Mammary epithelial cell (primary cell): ENCODE measurements around the gene LMOD2.

Experiments
- EZH2 ChIP-seq: IDR thresholded peaks from 2 replicates; pipeline ENCODE4 v1.6.1; 2012; ENCODE audit warnings: low read length, inconsistent platforms, borderline replicate concordance
- TF ChIP-seq, protein P1 (sequence below), 2 donors: IDR thresholded peaks in 1 of 2; conservative IDR thresholded peaks in 1 of 2; 2 replicates each; pipeline ENCODE4 v1.5.1; 2011 to 2012; ENCODE audit warnings: inconsistent platforms in 2 of 2, low read length in 2 of 2, mild to moderate bottlenecking in 2 of 2, control low read depth in 1 of 2, low read depth in 1 of 2; ENCODE audit not compliant: insufficient read depth in 1 of 2; ENCODE audit errors: extremely low read depth in 1 of 2

DNA sequence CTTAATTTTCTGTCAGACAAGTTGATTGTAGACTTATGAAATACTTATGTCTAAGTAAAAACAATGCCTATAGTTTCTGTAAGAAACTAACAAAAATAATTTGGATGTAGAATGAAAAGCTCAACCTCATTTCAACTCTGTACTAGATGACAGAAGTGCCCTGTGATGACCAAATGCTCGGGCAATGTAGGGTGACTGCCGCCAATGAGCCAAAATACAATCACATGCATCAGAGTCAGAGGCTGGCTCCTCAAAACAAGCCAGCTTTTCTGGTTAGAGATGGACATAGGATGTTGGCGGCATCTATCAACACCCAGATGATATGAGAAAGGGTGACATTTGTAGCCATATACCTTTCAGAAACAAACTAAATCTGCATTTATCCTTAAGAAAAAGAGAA lies 23.9 kb downstream of the LMOD2 start:
- TF ChIP-seq, protein P1, sequence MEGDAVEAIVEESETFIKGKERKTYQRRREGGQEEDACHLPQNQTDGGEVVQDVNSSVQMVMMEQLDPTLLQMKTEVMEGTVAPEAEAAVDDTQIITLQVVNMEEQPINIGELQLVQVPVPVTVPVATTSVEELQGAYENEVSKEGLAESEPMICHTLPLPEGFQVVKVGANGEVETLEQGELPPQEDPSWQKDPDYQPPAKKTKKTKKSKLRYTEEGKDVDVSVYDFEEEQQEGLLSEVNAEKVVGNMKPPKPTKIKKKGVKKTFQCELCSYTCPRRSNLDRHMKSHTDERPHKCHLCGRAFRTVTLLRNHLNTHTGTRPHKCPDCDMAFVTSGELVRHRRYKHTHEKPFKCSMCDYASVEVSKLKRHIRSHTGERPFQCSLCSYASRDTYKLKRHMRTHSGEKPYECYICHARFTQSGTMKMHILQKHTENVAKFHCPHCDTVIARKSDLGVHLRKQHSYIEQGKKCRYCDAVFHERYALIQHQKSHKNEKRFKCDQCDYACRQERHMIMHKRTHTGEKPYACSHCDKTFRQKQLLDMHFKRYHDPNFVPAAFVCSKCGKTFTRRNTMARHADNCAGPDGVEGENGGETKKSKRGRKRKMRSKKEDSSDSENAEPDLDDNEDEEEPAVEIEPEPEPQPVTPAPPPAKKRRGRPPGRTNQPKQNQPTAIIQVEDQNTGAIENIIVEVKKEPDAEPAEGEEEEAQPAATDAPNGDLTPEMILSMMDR (conservative IDR thresholded peaks at IDR 0.05 in 1 of 2, IDR thresholded peaks at IDR 0.05 in 1 of 2; ENCODE audit: extremely low read depth in 1 of 2, insufficient read depth in 1 of 2, low read depth in 1 of 2, low read length in 2 of 2): no peak
- no peak for TF ChIP-seq EZH2
